DOHH2 (cell line): Measurements from ENCODE around the gene CDC42SE2.

Experiments
- H3F3A ChIP-seq: fragments of 200-600 bp; sonication (generic), shearing (Covaris generic); 2 replicates; pipeline ENCODE4 v1.6.0; 2016; ENCODE audit warnings: antibody characterized with exemption, mild to moderate bottlenecking; ENCODE audit not compliant: control insufficient read depth, insufficient read depth
- H3K27ac ChIP-seq: fragments of 200-600 bp; sonication (generic); 2 replicates; pipeline ENCODE4 v1.5.1; 2014; ENCODE audit warnings: low read depth, mild to moderate bottlenecking, low read length, moderate library complexity
- H3K27me3 ChIP-seq: fragments of 200-600 bp; sonication (generic); 2 replicates; pipeline ENCODE4 v1.6.1; 2014; ENCODE audit warnings: mild to moderate bottlenecking, low read length, mixed read lengths; ENCODE audit not compliant: control insufficient read depth
- H3K36me3 ChIP-seq: fragments of 200-600 bp; sonication (generic); 2 replicates; pipeline ENCODE4 v1.6.1; 2014; ENCODE audit warnings: mild to moderate bottlenecking, low read length, moderate library complexity, mixed read lengths; ENCODE audit not compliant: control insufficient read depth
- H3K4me1 ChIP-seq: fragments of 200-600 bp; sonication (generic); 2 replicates; pipeline ENCODE4 v1.6.1; 2014; ENCODE audit warnings: mild to moderate bottlenecking, low read length, mixed read lengths; ENCODE audit not compliant: control insufficient read depth
- H3K4me2 ChIP-seq: fragments of 200-600 bp; sonication (generic); 2 replicates; pipeline ENCODE4 v1.6.0; 2014; ENCODE audit warnings: mild to moderate bottlenecking, low read length, moderate library complexity
- H3K4me3 ChIP-seq: fragments of 200-600 bp; sonication (generic); 2 replicates; pipeline ENCODE4 v1.5.1; 2014; ENCODE audit warnings: mild to moderate bottlenecking, low read length, mixed read lengths
- H3K79me2 ChIP-seq: fragments of 200-600 bp; sonication (generic); 2 replicates; pipeline ENCODE4 v1.6.1; 2014; ENCODE audit warnings: mild to moderate bottlenecking, low read length, mixed read lengths; ENCODE audit not compliant: control insufficient read depth
- H3K9me2 ChIP-seq: fragments of 200-600 bp; sonication (generic); replicated peaks from 2 replicates; pipeline ENCODE4 v1.6.1; 2014; ENCODE audit warnings: mild to moderate bottlenecking, low read length, mixed read lengths; ENCODE audit not compliant: control insufficient read depth
- H3K9me3 ChIP-seq: fragments of 200-600 bp; sonication (generic); 2 replicates; pipeline ENCODE4 v1.6.1; 2014; ENCODE audit warnings: antibody characterized with exemption, low read length, mixed read lengths; ENCODE audit not compliant: control insufficient read depth, insufficient read depth
- H4K20me1 ChIP-seq: fragments of 200-600 bp; sonication (generic); 2 replicates; pipeline ENCODE4 v1.6.0; 2014; ENCODE audit warnings: low read depth, mild to moderate bottlenecking, antibody characterized with exemption, low read length, moderate library complexity; ENCODE audit not compliant: control insufficient read depth, insufficient read depth
- CTCF ChIP-seq: fragments of 200-600 bp; sonication (generic); IDR thresholded peaks from one replicate; pipeline ENCODE4 v1.5.1; 2014; ENCODE audit warnings: antibody characterized with exemption, mild to moderate bottlenecking, low read depth, low read length; ENCODE audit not compliant: poor library complexity, severe bottlenecking
- EZH2phosphoT487 ChIP-seq: fragments of 200-600 bp; sonication (generic); IDR thresholded peaks from 2 replicates; pipeline ENCODE4 v1.6.1; 2017; ENCODE audit warnings: borderline replicate concordance, mild to moderate bottlenecking, antibody characterized with exemption, low read length, moderate library complexity, mixed read lengths

CDC42SE2 gene

GRCh38 chr5:131228646-131229045 lies 35.2 kb upstream of the CDC42SE2 start:
- Histone ChIP-seq H3K4me1 (peaks cover 23% of the 10 kb centered on the region), H3K9me3 (no peaks in the 10 kb centered on the region), H3K9me2 (no peaks in the 10 kb centered on the region), H3K4me3 (no peak overlapping the region), H3K79me2 (no peaks in the 10 kb centered on the region), H3F3A (no peaks in the 10 kb centered on the region), H4K20me1 (no peaks in the 10 kb centered on the region), H3K4me2 (no peak overlapping the region), H3K27ac (no peak overlapping the region), H3K36me3 (peaks cover 14% of the 10 kb centered on the region), H3K27me3 (no peaks in the 10 kb centered on the region)
- TF ChIP-seq EZH2phosphoT487 (no peak), CTCF (no peak)

- no peaks in the 10 kb centered on the region for H3K79me2 ChIP-seq
- no peaks in the 10 kb centered on the region for H3K9me3 ChIP-seq
- no peak overlapping the region for H3K4me3 ChIP-seq
- H3F3A ChIP-seq: no peaks in the 10 kb centered on the region
- peaks cover 9% of the 10 kb centered on the region; the same call in 1 of the 2 replicates for H3K36me3 ChIP-seq
- H3K27me3 ChIP-seq: no peaks in the 10 kb centered on the region
- no peaks in the 10 kb centered on the region for H4K20me1 ChIP-seq
- no peak overlapping the region for H3K27ac ChIP-seq
- peaks cover 17% of the 10 kb centered on the region for H3K4me1 ChIP-seq
- peak overlapping the region; percentile 50 for H3K4me2 ChIP-seq
- no peaks in the 10 kb centered on the region for H3K9me2 ChIP-seq
- TF ChIP-seq CTCF: no peak
- no peak for TF ChIP-seq EZH2phosphoT487
Observed at GRCh38 chr5:131229623-131230022, 34.2 kb upstream of the CDC42SE2 start.

GRCh38 chr5:131230406-131230805 lies 33.4 kb upstream of the CDC42SE2 start:
- TF ChIP-seq EZH2phosphoT487 (no peak), CTCF (no peak)
- Histone ChIP-seq H3K36me3 (peaks cover 8% of the 10 kb centered on the region; the same call in 1 of the 2 replicates), H3K9me3 (no peaks in the 10 kb centered on the region), H3K27ac (no peak overlapping the region), H3K4me2 (peak overlapping the region; percentile 50), H3F3A (no peaks in the 10 kb centered on the region), H3K79me2 (no peaks in the 10 kb centered on the region), H3K4me3 (peak overlapping the region; percentile 47), H3K9me2 (no peaks in the 10 kb centered on the region), H3K4me1 (peaks cover 16% of the 10 kb centered on the region), H4K20me1 (no peaks in the 10 kb centered on the region), H3K27me3 (no peaks in the 10 kb centered on the region)

- H3K4me2 ChIP-seq: no peak overlapping the region
- H3F3A ChIP-seq: no peaks in the 10 kb centered on the region
- no peaks in the 10 kb centered on the region for H3K36me3 ChIP-seq
Observed at GRCh38 chr5:131239686-131240085, 24.2 kb upstream of the CDC42SE2 start.

More at GRCh38 chr5:131239686-131240085, 24.2 kb upstream of the CDC42SE2 start:
- no peaks in the 10 kb centered on the region for H3K9me3 ChIP-seq
- no peaks in the 10 kb centered on the region for H4K20me1 ChIP-seq
- peaks cover 3% of the 10 kb centered on the region for H3K4me1 ChIP-seq
- TF ChIP-seq CTCF (no peak), EZH2phosphoT487 (no peak)
- H3K4me3 ChIP-seq: no peak overlapping the region
- no peaks in the 10 kb centered on the region for H3K9me2 ChIP-seq
- no peaks in the 10 kb centered on the region for H3K27me3 ChIP-seq
- H3K79me2 ChIP-seq: no peaks in the 10 kb centered on the region
- no peak overlapping the region for H3K27ac ChIP-seq
